SK-N-MC (cell line): ENCODE data around the gene ZSWIM3.

Experiments
- EZH2 ChIP-seq: fragments of 200-600 bp; sonication (generic); IDR thresholded peaks from one replicate; pipeline ENCODE4 v1.6.1; 2017; ENCODE audit warnings: antibody characterized with exemption
- FOXP2 ChIP-seq: optimal IDR thresholded peaks from 2 replicates; pipeline ENCODE3; 2011; ENCODE audit warnings: mild to moderate bottlenecking, moderate library complexity; ENCODE audit not compliant: insufficient read depth; ENCODE audit errors: extremely low read length, control extremely low read depth
- POLR2AphosphoS5 ChIP-seq: IDR thresholded peaks from 2 replicates; pipeline ENCODE4 v1.6.1; 2012; ENCODE audit warnings: mild to moderate bottlenecking, low read depth, low read length, borderline replicate concordance

DNA sequence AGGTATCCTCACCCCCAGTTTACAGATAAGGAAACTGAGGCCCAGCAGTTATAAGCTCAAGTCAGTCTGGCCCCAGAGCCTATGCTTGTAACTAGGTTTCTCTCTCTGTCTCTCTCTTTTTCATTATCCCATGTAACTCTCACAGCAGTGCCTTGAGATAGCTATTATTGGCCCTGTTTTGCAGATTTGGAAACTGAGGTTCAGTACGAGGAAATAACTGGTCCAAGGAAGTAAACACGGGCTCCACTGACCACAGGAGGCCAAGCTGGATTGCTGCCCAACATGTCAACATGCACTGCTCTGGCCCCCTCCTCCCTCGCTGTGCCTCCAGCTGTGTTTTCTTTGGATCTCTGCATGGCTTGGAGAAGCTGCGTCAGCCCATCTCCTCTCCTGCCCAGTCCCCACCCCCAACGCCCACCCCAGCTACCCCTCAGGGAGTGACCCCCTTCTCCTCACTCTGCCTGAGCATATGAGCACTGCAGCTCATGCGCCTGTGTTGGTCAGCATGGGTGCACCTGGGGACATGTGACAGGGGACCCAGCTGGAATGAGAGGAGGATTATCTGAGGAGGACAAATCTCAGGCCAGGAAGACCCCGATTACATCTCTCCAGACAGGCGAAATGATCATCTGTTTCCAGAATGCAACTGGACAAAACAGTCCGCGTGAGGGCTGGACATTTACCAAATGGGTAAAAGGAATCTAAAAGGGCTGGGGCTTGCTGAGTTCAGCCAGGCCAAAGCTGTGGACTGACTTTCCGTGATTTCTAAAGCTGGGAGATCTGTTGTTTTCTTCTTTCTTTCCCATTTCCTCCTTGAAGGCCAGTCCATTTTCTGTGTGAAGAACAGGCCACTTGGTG lies 62.4 kb downstream of the ZSWIM3 start:
- TF ChIP-seq POLR2AphosphoS5 (no peak), EZH2 (no peak), FOXP2 (no peak)
